ENCODE measurements around the gene ZDHHC3.

The ZDHHC3 gene

DNA sequence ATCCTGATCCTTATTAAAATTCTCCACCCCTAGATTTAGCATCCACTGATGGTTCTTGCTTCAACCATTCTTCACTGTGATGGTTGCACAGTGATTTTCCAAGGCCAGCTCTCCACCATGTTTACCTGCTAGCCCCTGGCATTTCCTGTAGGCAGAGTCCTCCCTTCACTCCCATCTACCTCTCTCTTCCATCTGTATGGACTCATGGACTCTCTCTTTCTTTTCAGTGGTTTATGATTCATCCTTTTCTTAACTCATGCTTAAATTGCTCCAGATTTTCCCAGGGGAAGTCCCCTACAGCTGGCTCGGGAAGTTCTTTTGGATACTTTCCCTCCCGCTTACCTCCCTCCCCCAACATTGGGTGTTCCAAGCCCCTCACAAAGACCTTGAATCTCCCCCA is 82.9 kb downstream of the ZDHHC3 start:
- no peaks in the 10 kb centered on the region for H3K9me2 ChIP-seq (replicated peaks; ENCODE audit: low read depth, low read length)
- no peaks in the 10 kb centered on the region for H3K27me3 ChIP-seq (ENCODE audit: insufficient read depth, low read length, poor library complexity, severe bottlenecking)
- no peaks in the 10 kb centered on the region for H3F3A ChIP-seq (ENCODE audit: low read depth)
- H2AFZ ChIP-seq (ENCODE audit: low read length) = no peak overlapping the region
- TF ChIP-seq, protein P1, sequence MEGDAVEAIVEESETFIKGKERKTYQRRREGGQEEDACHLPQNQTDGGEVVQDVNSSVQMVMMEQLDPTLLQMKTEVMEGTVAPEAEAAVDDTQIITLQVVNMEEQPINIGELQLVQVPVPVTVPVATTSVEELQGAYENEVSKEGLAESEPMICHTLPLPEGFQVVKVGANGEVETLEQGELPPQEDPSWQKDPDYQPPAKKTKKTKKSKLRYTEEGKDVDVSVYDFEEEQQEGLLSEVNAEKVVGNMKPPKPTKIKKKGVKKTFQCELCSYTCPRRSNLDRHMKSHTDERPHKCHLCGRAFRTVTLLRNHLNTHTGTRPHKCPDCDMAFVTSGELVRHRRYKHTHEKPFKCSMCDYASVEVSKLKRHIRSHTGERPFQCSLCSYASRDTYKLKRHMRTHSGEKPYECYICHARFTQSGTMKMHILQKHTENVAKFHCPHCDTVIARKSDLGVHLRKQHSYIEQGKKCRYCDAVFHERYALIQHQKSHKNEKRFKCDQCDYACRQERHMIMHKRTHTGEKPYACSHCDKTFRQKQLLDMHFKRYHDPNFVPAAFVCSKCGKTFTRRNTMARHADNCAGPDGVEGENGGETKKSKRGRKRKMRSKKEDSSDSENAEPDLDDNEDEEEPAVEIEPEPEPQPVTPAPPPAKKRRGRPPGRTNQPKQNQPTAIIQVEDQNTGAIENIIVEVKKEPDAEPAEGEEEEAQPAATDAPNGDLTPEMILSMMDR (conservative IDR thresholded peaks at IDR 0.05; ENCODE audit: low read length) = no peak
- no peaks in the 10 kb centered on the region for H4K20me1 ChIP-seq (ENCODE audit: insufficient read depth, low read length, poor library complexity, severe bottlenecking)
- no peaks in the 10 kb centered on the region for H3K9me3 ChIP-seq (ENCODE audit: insufficient read depth, low read depth, low read length)
- H3K4me1 ChIP-seq (ENCODE audit: insufficient read depth, low read length, poor library complexity, severe bottlenecking) = no peaks in the 10 kb centered on the region
- H3K36me3 ChIP-seq (ENCODE audit: insufficient read depth, low read length) = no peaks in the 10 kb centered on the region
- no peak overlapping the region for H3K9ac ChIP-seq (ENCODE audit: low read depth, low read length, poor library complexity, severe bottlenecking)
- H3K79me2 ChIP-seq (ENCODE audit: insufficient read depth, low read length) = no peaks in the 10 kb centered on the region
- H3K4me3 ChIP-seq (ENCODE audit: low read length, poor library complexity, severe bottlenecking) = no peak overlapping the region
- H3K4me2 ChIP-seq (ENCODE audit: low read depth, low read length, poor library complexity, severe bottlenecking) = no peak overlapping the region

DNA sequence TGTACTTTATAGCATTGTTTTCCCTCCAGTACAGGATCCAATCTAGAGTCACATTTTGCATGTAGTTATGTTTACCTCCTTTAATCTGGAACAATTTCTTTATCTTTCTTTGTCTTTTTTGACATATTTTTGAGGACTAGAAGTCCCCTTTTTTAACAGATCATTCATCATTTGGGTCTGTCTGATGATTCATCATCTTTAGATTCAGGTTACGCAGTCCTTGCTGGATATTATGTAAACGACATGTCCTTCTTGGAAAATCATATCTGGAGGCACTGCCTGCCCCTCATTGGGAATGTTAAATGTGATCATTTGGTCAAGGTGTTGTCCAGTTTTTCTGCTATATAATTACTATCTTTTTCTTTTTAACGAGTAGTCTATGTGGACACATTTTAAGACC is 83.3 kb downstream of the ZDHHC3 start:
- Histone ChIP-seq H3K79me2 (ENCODE audit: insufficient read depth, low read length) (no peaks in the 10 kb centered on the region), H4K20me1 (ENCODE audit: insufficient read depth, low read length, poor library complexity, severe bottlenecking) (no peaks in the 10 kb centered on the region), H3K27me3 (ENCODE audit: insufficient read depth, low read length, poor library complexity, severe bottlenecking) (no peaks in the 10 kb centered on the region), H3K36me3 (ENCODE audit: insufficient read depth, low read length) (no peaks in the 10 kb centered on the region), H3K9me3 (ENCODE audit: insufficient read depth, low read depth, low read length) (no peaks in the 10 kb centered on the region), H2AFZ (ENCODE audit: low read length) (no peak overlapping the region), H3K4me3 (ENCODE audit: low read length, poor library complexity, severe bottlenecking) (no peak overlapping the region), H3K4me1 (ENCODE audit: insufficient read depth, low read length, poor library complexity, severe bottlenecking) (no peaks in the 10 kb centered on the region), H3F3A (ENCODE audit: low read depth) (no peaks in the 10 kb centered on the region), H3K9me2 (replicated peaks; ENCODE audit: low read depth, low read length) (no peaks in the 10 kb centered on the region), H3K9ac (ENCODE audit: low read depth, low read length, poor library complexity, severe bottlenecking) (no peak overlapping the region), H3K4me2 (ENCODE audit: low read depth, low read length, poor library complexity, severe bottlenecking) (no peak overlapping the region)
- TF ChIP-seq EZH2phosphoT487 (IDR thresholded peaks at IDR 0.05; ENCODE audit: borderline replicate concordance) = no peak
- TF ChIP-seq, protein P1 (conservative IDR thresholded peaks at IDR 0.05; ENCODE audit: low read length) = no peak

DNA sequence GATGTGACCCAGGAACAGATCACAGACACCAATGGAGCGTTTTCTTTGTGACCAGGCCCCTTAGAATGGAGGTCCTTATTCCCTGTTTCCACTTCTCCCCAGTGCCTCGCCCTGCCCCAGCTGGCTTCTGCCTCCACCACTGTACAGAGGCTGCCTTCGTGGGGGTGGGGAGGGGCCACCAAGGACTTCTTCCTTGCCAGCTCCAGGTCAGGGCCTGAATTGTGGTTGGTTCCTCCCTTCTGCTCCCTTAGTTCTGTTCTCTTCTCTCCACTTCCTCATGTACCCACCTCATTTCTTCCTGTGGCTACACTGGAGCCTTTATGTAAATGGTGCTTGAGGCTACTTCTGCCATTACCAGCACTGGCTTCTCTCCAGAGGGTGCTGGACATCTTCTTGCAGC is 85.1 kb downstream of the ZDHHC3 start:
- Histone ChIP-seq H3K79me2 (ENCODE audit: insufficient read depth, low read length) (no peaks in the 10 kb centered on the region), H3K9ac (ENCODE audit: low read depth, low read length, poor library complexity, severe bottlenecking) (no peak overlapping the region), H3K4me1 (ENCODE audit: insufficient read depth, low read length, poor library complexity, severe bottlenecking) (no peaks in the 10 kb centered on the region), H3K27me3 (ENCODE audit: insufficient read depth, low read length, poor library complexity, severe bottlenecking) (no peaks in the 10 kb centered on the region), H2AFZ (ENCODE audit: low read length) (no peak overlapping the region), H3K9me2 (replicated peaks; ENCODE audit: low read depth, low read length) (no peaks in the 10 kb centered on the region), H3K4me3 (ENCODE audit: low read length, poor library complexity, severe bottlenecking) (no peak overlapping the region), H4K20me1 (ENCODE audit: insufficient read depth, low read length, poor library complexity, severe bottlenecking) (no peaks in the 10 kb centered on the region), H3K9me3 (ENCODE audit: insufficient read depth, low read depth, low read length) (no peaks in the 10 kb centered on the region), H3K4me2 (ENCODE audit: low read depth, low read length, poor library complexity, severe bottlenecking) (no peak overlapping the region), H3K36me3 (ENCODE audit: insufficient read depth, low read length) (no peaks in the 10 kb centered on the region), H3F3A (ENCODE audit: low read depth) (no peaks in the 10 kb centered on the region)
- TF ChIP-seq, protein P1 (conservative IDR thresholded peaks at IDR 0.05; ENCODE audit: low read length) = no peak
- no peak for TF ChIP-seq EZH2phosphoT487 (IDR thresholded peaks at IDR 0.05; ENCODE audit: borderline replicate concordance)

Measured in Loucy (cell line).